Inflammatory macrophage (primary cell): Measurements from ENCODE around the gene TMEM132C.
"Not testable (repeated sequence)": the region's sequence is repeated elsewhere in the genome, so short reads cannot be mapped to it uniquely, and the experiment has no call there.

Experiments used
- DNase-seq, 2 donors: peaks; one replicate each; pipeline ENCODE4 v3.0.0-alpha.2; 2020 to 2022

Gene TMEM132C

DNA sequence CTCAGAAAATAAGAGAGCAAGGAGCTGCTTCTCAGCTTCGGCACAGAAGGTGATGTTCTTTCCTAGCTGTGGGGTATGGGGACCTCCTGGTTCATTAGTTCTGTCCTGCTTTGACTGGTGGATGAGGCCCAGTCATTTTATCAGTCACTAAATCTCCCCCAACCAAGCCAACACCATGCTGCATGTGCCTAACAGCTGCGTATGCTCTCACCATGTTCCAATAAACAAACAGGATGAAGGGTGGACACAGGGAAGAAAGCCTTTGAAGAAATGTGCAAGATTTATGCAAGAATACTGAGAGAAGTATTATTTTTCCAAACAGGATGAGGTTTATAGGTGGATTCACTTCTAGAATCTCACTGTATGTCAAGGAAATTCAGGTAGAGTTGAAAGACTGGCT lies 156.2 kb downstream of the TMEM132C start:
- no peak for DNase-seq

DNA sequence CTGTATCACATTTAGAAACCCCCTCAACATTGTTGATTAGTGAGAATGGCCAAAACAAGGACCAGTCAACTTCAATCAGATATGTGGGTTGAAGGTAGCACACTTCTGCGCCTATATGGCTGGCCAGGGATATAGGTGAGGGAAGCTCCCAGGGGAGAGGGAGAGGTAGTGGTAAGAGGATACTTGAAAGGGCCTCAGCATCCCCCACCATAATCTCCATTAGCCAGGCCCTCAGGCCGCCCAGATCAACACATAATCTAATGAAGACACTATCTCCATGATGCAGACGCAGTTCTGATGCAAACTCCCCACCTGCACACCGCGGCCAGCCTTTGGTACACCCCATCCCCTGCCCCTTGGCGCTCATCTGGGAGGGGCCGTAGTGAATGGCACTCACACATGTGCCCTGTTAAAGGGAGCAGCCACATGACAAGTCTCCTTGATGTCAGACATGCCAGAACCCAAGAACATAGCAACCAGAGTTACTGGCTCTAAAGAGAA lies 158.0 kb downstream of the TMEM132C start:
- DNase-seq: no peak

DNA sequence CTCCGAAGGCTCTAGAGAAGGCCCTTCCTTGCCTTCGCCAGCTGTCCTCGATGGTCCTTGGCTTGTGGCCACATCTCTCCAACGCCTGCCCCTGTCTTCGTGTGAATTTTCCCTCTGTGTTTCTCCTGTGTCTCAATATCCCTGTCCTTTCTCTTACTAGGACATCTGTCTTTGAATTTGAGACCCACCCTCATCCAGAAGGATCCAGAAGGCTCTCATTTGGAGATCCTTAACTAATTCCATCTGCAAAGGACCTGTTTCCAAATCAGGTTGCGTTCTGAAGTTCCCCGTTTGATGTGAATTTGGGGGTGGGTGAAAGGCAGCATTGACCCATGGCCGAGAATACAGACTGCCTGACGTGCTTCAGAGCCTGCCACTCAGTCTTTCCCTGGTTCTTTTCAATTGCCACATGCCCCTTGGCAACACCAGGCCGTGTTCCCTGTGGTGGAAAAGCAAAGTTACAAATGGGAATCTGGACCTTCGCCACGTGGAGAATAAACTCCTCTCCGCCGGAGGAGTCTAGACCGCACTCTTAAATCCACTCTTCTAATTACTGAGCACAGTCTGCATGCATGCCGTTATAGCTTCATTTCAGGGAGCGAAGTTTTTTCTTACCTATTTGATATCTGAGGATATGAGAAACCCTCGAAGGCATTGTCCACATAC lies 158.8 kb downstream of the TMEM132C start:
- DNase-seq: no peak

DNA sequence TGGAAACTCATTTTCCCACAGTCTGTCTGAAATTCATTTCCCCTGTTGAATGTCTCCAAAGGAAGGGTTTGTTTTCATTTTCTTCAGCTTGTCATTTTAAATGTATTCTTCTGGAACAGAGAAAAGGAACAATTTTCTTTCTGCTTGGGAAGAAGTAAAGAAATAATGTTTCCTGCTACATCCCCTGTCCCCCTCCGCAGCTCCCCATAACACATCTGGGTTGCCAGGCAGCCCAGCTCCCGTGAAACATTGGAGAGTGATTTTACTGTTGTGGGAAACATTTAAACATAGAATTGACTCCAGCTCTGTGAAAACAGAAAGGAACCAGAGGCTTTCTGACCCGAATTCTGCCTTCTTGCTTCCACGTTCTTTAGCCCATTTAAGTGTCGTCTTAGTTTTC lies 159.5 kb downstream of the TMEM132C start:
- no peak for DNase-seq

DNA sequence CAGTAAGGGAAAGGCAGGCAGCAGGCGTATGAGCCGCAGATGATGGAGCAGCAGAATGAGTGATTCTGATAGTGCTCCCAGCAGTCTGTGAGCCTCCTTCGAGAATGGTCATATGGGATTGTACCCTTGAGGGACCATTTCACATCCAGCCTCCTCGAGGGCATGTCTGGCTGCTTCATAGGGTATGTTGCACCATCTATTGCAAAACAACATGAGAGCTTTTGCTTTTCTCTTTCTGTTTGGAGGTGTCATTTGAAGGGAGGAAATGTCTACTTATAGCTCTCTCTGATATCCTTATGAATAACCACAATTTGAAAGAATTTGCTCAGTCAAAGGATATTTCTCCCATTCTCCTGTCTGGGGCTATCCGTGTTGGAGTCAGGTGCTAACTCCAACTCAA lies 172.8 kb downstream of the TMEM132C start:
- DNase-seq: no peak

DNA sequence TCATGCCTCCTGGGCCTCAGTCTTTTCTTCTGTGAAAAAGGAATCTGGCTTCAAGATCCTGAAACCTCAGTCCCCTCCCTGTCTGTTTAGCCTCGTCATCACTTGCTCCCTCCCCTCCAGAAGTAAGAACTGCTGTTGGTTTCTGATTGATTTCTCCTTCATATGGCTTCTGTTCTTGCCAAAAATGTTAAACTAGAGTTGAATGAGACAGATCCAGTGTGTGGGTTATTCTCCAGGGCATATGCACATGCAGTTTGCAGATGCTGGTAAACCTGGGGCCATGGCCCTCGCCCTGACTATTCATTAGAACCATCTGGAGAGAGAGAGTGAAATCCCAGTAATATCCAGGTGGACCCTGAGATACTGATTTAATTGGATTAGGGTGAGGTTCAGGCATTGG lies 175.1 kb downstream of the TMEM132C start:
- DNase-seq: no peak

DNA sequence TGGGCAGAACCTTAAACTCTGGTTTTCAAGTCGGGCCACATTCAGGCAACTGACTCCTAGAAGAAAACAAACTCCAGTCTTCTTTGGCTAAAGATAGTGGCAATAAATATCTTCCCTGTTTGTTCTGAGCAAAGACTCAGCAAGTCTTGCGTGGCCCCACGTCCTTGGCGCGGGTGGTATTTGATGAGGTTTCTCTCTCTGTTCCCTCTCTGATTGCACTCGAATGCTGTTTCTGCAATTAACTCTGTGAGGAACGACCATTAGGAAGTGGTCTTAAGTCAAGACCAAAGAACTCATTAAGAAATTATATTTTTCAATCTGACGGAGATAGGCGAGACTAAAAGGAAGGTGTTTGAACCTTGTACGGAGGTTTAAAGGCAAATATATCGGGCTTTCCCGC lies 177.6 kb downstream of the TMEM132C start:
- no peak for DNase-seq

DNA sequence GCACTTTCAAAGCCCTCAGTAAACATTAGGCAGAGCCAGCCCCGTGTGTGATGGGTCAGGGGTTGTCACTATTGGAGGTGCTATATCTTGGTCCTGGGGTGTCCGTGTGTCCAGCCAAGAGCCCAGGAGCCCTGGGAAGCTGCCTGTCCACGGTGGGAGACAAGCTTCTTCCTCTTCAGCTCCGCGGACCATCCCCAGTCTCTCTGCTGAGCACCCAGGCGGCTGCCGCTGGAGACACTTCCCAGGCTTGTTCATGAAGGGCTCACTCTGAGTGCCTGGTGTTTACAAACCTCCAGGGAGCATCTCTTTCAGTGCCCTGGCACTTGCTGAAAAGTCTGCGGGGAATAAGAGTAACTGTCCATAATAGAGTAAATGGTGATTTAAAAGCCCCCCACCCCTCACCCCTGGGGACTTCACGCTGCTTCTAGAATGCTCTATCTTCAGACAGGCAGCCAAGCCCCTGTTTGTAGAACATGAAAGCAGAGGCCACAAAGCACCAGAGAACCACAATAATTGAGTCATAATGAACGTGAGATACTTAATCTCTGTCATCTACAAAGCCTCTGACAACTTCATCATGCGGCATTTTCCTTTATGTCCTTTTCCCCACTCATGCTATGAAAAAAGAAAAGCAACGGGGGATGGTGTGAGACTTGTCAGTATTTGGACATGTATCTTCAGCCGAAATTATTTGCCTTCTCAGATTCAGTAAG lies 178.6 kb downstream of the TMEM132C start:
- DNase-seq: no peak

DNA sequence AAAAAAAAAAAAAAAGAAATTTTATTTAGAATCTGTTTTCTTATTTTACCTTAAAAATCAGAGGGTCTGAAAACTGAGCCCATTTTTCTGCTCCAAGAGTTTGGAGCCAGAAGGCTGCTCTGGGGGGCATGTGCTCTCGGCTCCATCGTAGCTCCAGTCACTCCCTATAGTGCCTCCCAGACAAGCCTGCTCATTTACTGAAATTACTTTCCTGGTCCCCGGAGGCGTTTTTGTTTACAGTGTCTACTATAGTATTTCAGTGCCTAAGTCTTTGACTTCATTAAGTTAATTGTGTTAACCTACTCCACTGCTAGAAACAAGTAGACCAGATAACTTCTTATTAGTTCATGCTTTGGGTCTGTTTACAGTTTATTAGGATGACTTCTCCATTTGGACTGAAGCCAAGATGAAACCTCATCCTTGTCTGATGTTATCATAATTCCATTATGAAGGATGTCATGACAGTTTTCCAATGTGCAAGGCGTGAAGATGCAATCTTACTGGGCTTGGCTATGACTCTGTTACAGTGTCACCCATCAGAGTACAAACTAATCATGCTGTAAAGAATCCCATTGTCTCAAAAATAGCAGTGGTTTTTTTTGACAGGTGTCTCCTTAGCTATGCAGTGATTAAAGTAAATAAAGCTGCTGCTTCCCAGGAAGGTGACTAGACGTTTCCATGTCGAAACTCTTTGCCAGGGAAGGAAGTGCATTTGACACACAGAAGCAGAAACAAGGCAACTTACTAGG lies 182.3 kb downstream of the TMEM132C start:
- no peak for DNase-seq

DNA sequence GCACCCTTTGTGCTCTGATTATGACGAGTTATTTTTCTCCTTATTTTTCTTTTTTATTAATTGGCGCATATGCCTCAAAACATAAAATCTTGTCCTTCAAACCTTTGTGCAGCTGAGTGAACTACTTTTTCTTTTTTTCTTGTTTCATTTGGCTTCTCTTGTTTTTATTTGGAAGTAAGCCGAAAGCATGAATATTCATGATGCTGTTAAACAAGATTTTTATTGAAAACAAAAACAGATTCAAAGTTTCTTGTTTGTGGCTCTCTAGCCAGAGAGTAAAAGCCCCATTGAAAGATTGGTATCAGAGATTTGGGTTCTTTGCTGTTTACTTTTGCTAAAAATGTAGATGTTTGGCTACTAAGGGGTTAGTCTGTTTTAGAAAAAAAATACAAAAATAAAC lies 183.8 kb downstream of the TMEM132C start:
- no peak for DNase-seq

DNA sequence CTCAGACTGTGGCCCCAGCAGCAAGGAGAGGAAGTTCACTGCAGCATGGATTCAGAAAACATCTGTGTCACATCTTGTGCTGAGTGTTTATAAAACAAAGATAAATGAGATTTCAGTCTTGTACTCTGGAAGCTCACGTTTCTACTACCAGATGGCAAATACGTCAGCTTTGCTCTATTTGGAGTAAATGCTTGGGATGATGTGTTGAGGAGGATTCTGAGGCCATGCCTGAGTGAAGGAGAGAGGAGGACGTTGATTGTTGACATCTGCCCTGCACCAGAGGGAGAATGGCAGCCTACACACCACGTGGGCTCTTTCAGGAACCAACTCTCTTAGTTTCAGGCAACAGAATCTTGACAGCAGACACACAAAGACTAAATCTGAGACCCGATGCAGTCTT lies 188.9 kb downstream of the TMEM132C start:
- DNase-seq: no peak

DNA sequence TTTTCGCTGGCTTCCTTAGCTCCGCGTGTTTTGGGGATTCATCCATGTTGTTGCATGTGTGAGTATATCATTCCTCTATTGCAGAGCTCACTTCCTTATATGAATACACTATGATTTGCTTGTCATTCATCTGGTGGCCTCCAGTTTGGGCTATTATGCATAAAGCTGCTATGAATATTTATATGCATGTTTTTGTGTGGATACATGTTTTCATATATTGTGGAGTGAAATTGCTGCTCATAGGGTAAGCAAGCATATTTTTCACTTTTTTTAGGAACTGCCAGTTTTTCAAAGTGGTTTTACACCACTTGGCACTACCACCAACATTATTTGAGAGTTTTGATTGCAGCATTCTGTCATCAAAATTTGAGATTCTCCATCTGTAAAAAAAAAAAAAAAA lies 190.0 kb downstream of the TMEM132C start:
- DNase-seq: no peak

DNA sequence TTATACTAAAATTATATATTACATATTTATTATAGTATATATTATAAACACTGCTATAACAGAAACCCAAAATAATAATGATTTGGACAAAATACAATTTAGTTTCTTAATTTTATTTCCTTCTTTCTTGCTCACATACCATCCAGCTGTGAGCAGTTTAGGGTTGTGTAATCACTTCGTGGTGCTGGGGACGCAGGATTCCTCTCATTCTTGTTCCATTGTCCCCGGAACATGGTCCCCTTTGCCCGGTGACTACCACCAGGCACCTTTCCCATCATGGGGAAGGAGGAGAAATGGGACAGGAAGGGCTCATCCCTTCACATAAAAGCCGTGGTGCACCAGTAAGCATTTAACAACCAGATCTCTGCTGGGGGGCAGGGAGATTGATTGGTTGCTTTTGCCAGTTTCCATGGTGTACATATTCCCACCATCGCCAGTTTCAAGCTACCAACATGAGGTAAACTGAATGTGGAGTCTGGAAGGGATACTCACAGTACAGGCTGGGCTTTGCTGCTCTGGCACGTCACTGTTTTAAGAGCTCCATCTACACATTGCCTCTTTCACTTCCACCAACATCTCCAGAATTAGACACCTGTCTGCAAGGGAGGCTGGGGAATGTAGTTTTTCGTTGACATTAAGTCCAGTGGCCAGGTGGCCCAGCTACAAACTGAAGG lies 191.5 kb downstream of the TMEM132C start:
- no peak for DNase-seq

DNA sequence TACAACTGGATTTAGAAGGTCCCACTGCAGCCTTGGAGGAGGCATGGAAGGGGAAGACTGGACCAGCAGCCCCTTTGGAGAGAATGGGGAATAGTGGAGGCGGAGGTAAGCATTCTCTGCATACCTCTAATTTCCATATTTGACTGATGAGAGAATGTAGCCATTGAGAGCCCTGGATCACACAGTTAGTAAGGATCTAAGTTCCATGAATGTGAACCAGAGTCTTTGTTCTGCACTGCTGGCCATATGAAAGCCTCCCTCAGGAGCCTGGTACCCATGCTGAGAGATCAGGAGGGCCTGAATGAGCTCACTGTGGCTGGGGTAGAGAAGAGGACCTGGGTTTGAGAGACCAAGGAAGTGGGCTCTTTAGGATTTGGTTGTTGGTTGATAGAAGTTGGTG lies 192.1 kb downstream of the TMEM132C start:
- DNase-seq: no peak

DNA sequence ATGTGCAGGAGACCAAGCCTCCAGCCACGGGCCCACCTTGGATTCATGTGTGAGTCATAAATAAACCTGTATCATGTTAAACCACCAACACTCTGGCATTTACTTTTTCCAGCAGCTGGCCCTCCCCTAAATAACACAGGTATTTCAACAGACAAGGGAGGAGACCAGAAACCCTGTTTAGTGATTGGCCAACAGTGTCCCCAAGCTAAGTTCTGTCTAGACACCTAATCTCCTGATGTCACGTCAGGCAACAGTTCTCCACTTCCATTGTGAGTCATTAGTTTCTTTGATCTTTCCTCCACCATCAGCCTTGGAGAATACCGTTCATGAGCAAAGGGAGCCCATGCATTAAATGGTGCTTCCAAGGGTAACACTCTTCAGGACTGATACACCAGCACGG lies 196.9 kb downstream of the TMEM132C start:
- no peak for DNase-seq

DNA sequence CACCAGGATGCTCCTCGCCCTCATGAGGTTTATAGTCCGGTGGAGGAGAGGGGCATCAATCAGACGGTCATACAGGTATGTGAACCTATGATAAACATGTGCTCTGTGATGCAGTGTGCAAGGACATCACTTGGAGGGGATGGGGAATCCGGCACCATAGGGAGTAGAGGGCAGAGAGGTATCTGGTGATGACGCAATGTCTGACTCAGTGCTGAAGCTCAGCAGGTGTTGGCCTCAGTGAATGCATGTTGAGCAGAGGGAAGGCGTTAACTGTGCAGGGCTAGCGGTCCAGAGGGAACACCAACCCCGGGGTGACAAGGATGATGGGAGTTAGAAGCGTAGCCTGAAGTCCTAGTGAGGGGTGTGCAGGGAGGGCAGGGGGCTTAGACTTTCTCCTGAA lies 200.9 kb downstream of the TMEM132C start:
- DNase-seq: no peak

DNA sequence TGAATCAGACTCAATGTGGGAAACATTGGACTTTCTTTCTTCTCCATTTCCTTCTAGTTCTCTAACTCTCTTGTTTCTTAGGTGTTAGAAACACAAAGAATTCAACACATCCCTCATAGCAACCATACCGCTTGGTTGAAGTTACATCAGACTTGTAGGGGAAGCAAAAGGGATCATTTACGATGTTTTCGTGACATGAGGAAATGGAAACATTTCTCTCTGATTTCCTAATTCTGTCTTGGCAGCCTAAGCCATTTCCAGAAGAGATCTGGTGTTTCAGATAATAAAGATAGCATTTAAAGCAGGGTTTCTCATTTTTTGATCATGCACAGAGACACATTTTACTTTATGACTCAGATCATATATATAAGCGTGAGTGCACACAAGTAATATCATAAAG lies 202.0 kb downstream of the TMEM132C start:
- DNase-seq: no peak

DNA sequence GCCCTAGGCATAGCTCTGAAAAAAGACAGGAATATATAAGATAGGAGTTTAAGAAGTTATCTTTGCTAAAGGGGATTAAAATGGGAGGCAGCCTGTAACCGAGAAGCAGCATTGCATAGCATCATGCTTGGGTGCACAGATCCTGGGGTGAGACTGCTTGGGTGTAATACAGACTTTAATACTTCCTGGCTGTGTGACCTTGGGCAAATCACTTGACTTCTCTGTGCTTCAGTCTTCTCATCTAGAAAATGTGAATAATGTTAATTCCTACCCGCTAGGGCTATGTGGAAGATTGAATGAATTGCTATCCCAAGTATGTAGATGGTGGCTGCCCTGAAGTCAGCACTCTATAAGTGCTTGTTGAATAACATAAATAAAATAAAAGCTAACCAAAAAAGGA lies 204.5 kb downstream of the TMEM132C start:
- no peak for DNase-seq

DNA sequence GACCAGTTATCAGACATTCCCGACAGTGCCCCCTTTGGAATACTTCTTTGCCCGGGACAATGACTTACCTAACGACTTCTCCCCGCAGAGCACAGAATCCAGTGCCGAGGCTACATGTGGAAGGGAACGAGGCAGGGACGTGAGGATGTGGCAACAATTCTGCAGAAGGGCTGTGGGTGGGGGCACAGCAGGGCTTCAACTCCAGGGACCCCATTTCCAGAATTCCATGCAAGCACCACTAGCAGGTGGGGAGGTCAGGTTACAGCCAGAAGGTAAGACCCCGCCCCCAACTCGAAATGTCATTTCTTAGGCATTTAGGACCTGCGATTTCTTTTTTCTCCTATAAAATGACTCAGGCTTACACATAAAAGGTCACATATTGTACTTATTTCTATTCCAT lies 207.9 kb downstream of the TMEM132C start:
- DNase-seq: no peak

DNA sequence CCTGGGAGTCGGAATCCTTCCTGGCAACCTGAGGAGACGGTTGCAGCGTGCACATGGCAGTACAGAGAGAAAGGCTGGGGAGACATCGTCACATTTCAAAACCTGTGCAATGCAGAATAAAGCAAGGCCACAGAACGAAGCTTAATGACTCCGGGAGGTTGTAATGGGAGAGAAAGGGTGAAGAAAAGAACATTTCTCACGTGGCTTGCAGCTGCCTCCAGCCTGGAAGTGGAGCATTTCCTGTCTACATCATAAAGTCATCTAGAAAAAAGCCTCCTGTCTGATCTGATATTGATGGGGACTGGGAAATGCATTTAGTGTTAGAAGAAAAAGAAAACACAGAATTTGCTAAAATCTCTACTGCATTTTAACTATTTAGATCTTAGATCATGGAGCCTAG lies 209.3 kb downstream of the TMEM132C start:
- no peak for DNase-seq

DNA sequence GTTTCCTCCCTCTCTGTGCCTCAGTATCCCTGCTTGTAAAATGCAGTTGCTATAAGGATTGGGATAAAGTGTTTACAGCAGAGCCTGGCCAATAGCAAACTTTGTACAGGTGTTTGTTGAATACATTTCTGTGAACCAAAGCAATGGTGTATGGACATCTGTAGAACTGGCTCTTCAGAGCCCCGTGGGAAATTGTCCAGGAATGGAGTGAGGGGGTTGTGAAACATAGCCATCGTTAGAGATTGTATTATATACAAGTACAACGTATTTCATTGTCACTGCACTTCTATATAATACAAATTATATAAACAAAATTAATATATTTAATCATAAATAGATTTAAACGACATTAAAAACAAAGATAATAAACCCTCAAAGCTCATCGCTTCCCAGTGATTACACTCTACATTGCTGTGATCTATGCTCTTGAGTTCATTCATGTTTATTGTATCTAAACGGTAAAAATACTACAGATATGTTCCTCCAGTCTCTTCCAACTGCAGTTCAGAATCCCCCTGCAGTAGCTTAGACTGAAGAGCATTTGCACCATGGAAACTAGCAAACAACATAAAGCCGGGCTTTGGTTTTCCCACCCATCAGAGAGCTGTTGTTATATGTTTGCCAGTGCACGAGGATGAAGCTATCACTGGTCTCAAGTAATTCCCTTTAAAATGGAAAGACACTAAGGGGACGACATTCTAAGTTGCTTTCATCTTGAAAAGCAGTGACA lies 216.7 kb downstream of the TMEM132C start:
- DNase-seq: no peak

DNA sequence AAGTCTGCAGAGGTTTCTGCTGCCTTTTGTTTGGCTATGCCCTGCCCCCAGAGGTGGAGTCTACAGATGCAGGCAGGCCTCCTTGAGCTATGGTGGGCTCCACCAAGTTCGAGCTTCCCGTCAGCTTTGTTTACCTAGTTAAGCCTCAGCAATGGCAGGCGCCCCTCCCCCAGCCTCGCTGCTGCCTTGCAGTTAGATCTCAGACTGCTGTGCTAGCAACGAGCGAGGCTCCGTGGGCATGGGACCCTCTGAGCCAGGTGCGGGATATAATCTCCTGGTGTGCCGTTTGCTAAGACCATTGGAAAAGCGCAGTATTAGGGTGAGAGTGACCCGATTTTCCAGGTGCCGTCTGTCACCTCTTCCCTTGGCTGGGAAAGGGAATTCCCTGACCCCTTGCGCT lies 230.4 kb downstream of the TMEM132C start:
- not testable (repeated sequence) for DNase-seq

DNA sequence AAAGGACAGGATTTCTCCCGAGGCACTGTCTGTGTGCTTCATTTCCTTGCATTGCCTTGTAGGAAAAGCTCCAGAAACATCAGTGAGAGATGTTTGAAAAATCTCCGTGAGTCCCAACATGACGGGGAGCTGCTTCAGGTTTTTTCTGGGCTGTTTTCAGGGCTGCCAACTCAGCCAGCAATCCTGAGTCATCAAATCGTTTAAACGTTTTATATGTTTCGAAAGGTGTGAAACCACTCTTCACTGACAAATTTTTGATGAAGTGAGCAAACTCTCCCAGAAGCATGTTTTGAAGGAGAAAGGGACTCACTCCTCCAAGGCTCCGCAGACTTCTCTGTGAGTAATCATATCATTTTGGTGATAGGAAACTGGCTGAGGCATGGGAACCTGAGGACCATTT lies 240.5 kb downstream of the TMEM132C start:
- no peak for DNase-seq
